Adrenal gland (tissue), 5 donors: Measurements from ENCODE around the gene NELL2.

Experiments
- POLR2A ChIP-seq, 2 donors: fragments of 450-650 bp; IDR thresholded peaks; one replicate each; pipeline ENCODE4 v1.6.1; 2017; ENCODE audit warnings: antibody characterized with exemption in 2 of 2, mild to moderate bottlenecking in 2 of 2, moderate library complexity in 1 of 2
- TF ChIP-seq, protein P1 (sequence below), 6 experiments: fragments of 450-650 bp in 4 of 6; fragments of 200-600 bp in 2 of 6; sonication (generic) in 1 of 6; IDR thresholded peaks; 1 replicate in 5 of 6; 2 replicates in 1 of 6; pipeline versions ENCODE4 v1.5.1 to v1.8.0; 2016 to 2021; ENCODE audit warnings: antibody characterized with exemption in 6 of 6, mild to moderate bottlenecking in 2 of 6, moderate library complexity in 1 of 6
- donor health status: DM: no; HTN: no; CAD: no.

DNA sequence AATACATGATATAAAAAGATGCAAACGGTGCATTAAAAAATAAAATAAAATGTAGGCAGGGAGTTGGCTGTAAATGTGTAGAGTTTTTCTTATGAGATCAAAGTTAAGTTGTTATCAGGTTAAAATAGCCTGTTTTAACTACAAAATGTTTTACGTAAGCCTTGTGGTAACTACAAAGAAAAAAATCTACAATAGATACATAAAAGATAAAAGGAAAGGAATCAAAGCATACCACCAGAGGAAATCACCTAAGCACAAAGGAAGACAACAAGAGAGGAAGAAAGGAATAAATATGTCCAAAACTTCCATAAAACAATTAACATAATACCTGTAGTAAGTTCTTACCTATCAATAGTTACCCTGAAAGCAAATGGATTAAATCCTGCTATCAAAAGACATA lies 12.2 kb downstream of the NELL2 start:
- TF ChIP-seq POLR2A (IDR thresholded peaks at IDR 0.05): no peak
- TF ChIP-seq, protein P1, sequence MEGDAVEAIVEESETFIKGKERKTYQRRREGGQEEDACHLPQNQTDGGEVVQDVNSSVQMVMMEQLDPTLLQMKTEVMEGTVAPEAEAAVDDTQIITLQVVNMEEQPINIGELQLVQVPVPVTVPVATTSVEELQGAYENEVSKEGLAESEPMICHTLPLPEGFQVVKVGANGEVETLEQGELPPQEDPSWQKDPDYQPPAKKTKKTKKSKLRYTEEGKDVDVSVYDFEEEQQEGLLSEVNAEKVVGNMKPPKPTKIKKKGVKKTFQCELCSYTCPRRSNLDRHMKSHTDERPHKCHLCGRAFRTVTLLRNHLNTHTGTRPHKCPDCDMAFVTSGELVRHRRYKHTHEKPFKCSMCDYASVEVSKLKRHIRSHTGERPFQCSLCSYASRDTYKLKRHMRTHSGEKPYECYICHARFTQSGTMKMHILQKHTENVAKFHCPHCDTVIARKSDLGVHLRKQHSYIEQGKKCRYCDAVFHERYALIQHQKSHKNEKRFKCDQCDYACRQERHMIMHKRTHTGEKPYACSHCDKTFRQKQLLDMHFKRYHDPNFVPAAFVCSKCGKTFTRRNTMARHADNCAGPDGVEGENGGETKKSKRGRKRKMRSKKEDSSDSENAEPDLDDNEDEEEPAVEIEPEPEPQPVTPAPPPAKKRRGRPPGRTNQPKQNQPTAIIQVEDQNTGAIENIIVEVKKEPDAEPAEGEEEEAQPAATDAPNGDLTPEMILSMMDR (IDR thresholded peaks at IDR 0.05): no peak
